Astrocyte of the cerebellum (primary cell): ENCODE measurements around the gene ZNF48.
A peak's percentile ranks its signal among the peaks of the same experiment; 100 is the strongest.

Experiments used
- DNase-seq: peaks from one replicate; pipeline ENCODE4 v3.0.0-alpha.2; 2011; ENCODE audit warnings: low read depth
- H3K4me3 ChIP-seq: 2 replicates; pipeline ENCODE4 v1.5.1; 2011; ENCODE audit warnings: mild to moderate bottlenecking, low read depth, low read length, moderate library complexity
- CTCF ChIP-seq: IDR thresholded peaks from 2 replicates; pipeline ENCODE4 v1.5.1; 2012; ENCODE audit warnings: low read length, low read depth, moderate library complexity, mild to moderate bottlenecking; ENCODE audit errors: missing control alignments
- in situ Hi-C: cut with HindIII; loops from 2 replicates; pipeline ENCODE4 v1.10.0; 2017; ENCODE audit warnings: low sequenced_read_pairs

Gene ZNF48

GRCh38 chr16:30416047-30416603 is 20.9 kb downstream of the ZNF48 start:
- in situ Hi-C loops: no loop called here
- no peak overlapping the region for H3K4me3 ChIP-seq
- no peak for DNase-seq
- TF ChIP-seq CTCF: no peak

- in situ Hi-C loops: no loop called here
- TF ChIP-seq CTCF: no peak
- DNase-seq: no peak
- peak overlapping the region; percentile 51 for H3K4me3 ChIP-seq
These were observed 21.7 kb downstream of the ZNF48 start for GRCh38 chr16:30416624-30417528.

- in situ Hi-C loops: no loop called here
- H3K4me3 ChIP-seq: peak overlapping the region; percentile 51
- TF ChIP-seq CTCF: no peak
- peak; percentile 73 for DNase-seq
These were observed 22.5 kb downstream of the ZNF48 start for GRCh38 chr16:30417529-30418349.

GRCh38 chr16:30418350-30419181 is 23.3 kb downstream of the ZNF48 start:
- peak overlapping the region; percentile 51 for H3K4me3 ChIP-seq
- DNase-seq: no peak
- in situ Hi-C loops: no loop called here
- TF ChIP-seq CTCF: no peak

- DNase-seq: no peak
- H3K4me3 ChIP-seq: no peak overlapping the region
- in situ Hi-C loops: no loop called here
- no peak for TF ChIP-seq CTCF
These were observed 25.8 kb downstream of the ZNF48 start for GRCh38 chr16:30421010-30421409.

GRCh38 chr16:30428055-30428454 is 32.8 kb downstream of the ZNF48 start:
- DNase-seq: no peak
- H3K4me3 ChIP-seq: no peak overlapping the region
- in situ Hi-C loops: no loop called here
- no peak for TF ChIP-seq CTCF
